ENCODE measurements around the gene TPX2.

DNA sequence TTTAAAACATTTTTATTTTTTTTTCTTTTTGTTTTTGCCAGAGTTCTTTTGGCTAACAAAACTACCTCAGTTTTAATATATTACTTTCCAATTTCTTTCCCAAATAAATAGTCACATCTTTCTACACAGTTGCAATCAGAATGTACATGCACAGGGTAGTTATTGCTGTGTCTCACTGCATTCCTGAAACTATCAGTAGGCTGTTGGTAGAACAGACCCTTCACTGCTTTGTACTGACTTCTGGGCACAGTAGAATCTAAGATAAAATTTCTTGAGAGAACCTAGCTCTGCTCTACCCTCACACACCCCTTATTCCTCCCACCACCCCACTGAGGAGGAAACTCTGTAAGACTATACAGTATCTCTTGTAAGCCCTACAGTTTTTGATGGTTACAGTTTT is 19.9 kb downstream of the TPX2 start:
- no peak for TF ChIP-seq TAF1 (IDR thresholded peaks at IDR 0.05; ENCODE audit: low read depth, low read length)
- no peak for TF ChIP-seq POLR2A (IDR thresholded peaks at IDR 0.05; ENCODE audit: control extremely low read depth in 1 of 2, low read depth in 2 of 2, low read length in 2 of 2)
- TF ChIP-seq RAD21 (IDR thresholded peaks at IDR 0.05 in 1 of 2, conservative IDR thresholded peaks at IDR 0.05 in 1 of 2; ENCODE audit: low read depth in 2 of 2, low read length in 2 of 2): no peak
- TF ChIP-seq, protein P1, sequence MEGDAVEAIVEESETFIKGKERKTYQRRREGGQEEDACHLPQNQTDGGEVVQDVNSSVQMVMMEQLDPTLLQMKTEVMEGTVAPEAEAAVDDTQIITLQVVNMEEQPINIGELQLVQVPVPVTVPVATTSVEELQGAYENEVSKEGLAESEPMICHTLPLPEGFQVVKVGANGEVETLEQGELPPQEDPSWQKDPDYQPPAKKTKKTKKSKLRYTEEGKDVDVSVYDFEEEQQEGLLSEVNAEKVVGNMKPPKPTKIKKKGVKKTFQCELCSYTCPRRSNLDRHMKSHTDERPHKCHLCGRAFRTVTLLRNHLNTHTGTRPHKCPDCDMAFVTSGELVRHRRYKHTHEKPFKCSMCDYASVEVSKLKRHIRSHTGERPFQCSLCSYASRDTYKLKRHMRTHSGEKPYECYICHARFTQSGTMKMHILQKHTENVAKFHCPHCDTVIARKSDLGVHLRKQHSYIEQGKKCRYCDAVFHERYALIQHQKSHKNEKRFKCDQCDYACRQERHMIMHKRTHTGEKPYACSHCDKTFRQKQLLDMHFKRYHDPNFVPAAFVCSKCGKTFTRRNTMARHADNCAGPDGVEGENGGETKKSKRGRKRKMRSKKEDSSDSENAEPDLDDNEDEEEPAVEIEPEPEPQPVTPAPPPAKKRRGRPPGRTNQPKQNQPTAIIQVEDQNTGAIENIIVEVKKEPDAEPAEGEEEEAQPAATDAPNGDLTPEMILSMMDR (IDR thresholded peaks at IDR 0.05; ENCODE audit: control extremely low read depth in 1 of 3, insufficient read depth in 1 of 3, low read depth in 1 of 3, low read length in 3 of 3): no peak
- TF ChIP-seq, protein P2, sequence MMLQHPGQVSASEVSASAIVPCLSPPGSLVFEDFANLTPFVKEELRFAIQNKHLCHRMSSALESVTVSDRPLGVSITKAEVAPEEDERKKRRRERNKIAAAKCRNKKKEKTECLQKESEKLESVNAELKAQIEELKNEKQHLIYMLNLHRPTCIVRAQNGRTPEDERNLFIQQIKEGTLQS (IDR thresholded peaks at IDR 0.05; ENCODE audit: insufficient read depth, low read depth, low read length): no peak
- TF ChIP-seq, protein P3, sequence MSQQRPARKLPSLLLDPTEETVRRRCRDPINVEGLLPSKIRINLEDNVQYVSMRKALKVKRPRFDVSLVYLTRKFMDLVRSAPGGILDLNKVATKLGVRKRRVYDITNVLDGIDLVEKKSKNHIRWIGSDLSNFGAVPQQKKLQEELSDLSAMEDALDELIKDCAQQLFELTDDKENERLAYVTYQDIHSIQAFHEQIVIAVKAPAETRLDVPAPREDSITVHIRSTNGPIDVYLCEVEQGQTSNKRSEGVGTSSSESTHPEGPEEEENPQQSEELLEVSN (IDR thresholded peaks at IDR 0.05): no peak
- TF ChIP-seq EGR1 (IDR thresholded peaks at IDR 0.05; ENCODE audit: borderline replicate concordance, low read depth, low read length): no peak
- TF ChIP-seq KDM1A (IDR thresholded peaks at IDR 0.05; ENCODE audit: borderline replicate concordance, low read length): no peak
- TF ChIP-seq CREB1 (IDR thresholded peaks at IDR 0.05): no peak
- no peak for TF ChIP-seq TCF12 (IDR thresholded peaks at IDR 0.05; ENCODE audit: low read depth, low read length)
- TF ChIP-seq HDAC6 (IDR thresholded peaks at IDR 0.05; ENCODE audit: low read depth, low read length): no peak
- no peak for TF ChIP-seq POLR2AphosphoS5 (IDR thresholded peaks at IDR 0.05; ENCODE audit: low read depth, low read length)
- no peak for TF ChIP-seq EZH2 (IDR thresholded peaks at IDR 0.05; ENCODE audit: low read depth, low read length, severe bottlenecking)
- no peak for TF ChIP-seq NRF1 (IDR thresholded peaks at IDR 0.05; ENCODE audit: low read depth, low read length)
